MM.1S (cell line): ENCODE measurements around the gene C1QL4.

Source experiments
- DNase-seq: peaks from one replicate; pipeline ENCODE4 v3.0.0-alpha.2; 2015
- H2AFZ ChIP-seq: fragments of 300-600 bp; sonication (generic); 2 replicates; pipeline ENCODE4 v1.6.0; 2016; ENCODE audit warnings: antibody characterized with exemption, low read length
- H3F3A ChIP-seq: fragments of 300-600 bp; sonication (generic); 2 replicates; pipeline ENCODE4 v1.6.1; 2016; ENCODE audit warnings: mild to moderate bottlenecking, antibody characterized with exemption, low read length, moderate library complexity, mixed read lengths; ENCODE audit not compliant: insufficient read depth
- H3K27ac ChIP-seq: fragments of 300-600 bp; sonication (generic); 2 replicates; pipeline ENCODE4 v1.5.1; 2016; ENCODE audit warnings: mild to moderate bottlenecking, low read length
- H3K27me3 ChIP-seq: fragments of 300-600 bp; sonication (generic); replicated peaks from 2 replicates; pipeline ENCODE4 v1.6.0; 2016; ENCODE audit warnings: low read length; ENCODE audit not compliant: insufficient read depth
- H3K36me3 ChIP-seq: fragments of 300-600 bp; sonication (generic); replicated peaks from 2 replicates; pipeline ENCODE4 v1.6.1; 2016; ENCODE audit warnings: mild to moderate bottlenecking, low read length, mixed read lengths; ENCODE audit not compliant: insufficient read depth
- H3K4me1 ChIP-seq: fragments of 300-600 bp; sonication (generic); 2 replicates; pipeline ENCODE4 v1.6.1; 2016; ENCODE audit warnings: low read length, mixed read lengths
- H3K4me2 ChIP-seq: fragments of 300-600 bp; sonication (generic); 2 replicates; pipeline ENCODE4 v1.6.0; 2016; ENCODE audit warnings: low read depth, low read length
- H3K4me3 ChIP-seq: fragments of 300-600 bp; sonication (generic); 2 replicates; pipeline ENCODE4 v1.5.1; 2016; ENCODE audit warnings: low read length, mixed read lengths
- H3K79me2 ChIP-seq: fragments of 300-600 bp; sonication (generic); 2 replicates; pipeline ENCODE4 v1.6.1; 2016; ENCODE audit warnings: mixed run types, low read length, mixed read lengths
- H3K9ac ChIP-seq: fragments of 300-600 bp; sonication (generic); 2 replicates; pipeline ENCODE4 v1.6.1; 2016; ENCODE audit warnings: low read length, mixed read lengths
- H3K9me2 ChIP-seq: fragments of 300-600 bp; sonication (generic); replicated peaks from 2 replicates; pipeline ENCODE4 v1.6.1; 2016; ENCODE audit warnings: mild to moderate bottlenecking, low read length, mixed read lengths; ENCODE audit not compliant: insufficient read depth
- H3K9me3 ChIP-seq: fragments of 300-600 bp; sonication (generic); replicated peaks from 2 replicates; pipeline ENCODE4 v1.6.1; 2016; ENCODE audit warnings: mild to moderate bottlenecking, low read length, mixed read lengths; ENCODE audit not compliant: insufficient read depth
- H4K20me1 ChIP-seq: fragments of 300-600 bp; sonication (generic); 2 replicates; pipeline ENCODE4 v1.6.1; 2016; ENCODE audit warnings: mild to moderate bottlenecking, low read length, moderate library complexity, mixed read lengths; ENCODE audit not compliant: insufficient read depth
- CTCF ChIP-seq: fragments of 300-600 bp; sonication (generic); IDR thresholded peaks from 2 replicates; pipeline ENCODE4 v1.5.1; 2016; ENCODE audit warnings: antibody characterized with exemption, low read length, mixed read lengths
- EZH2 ChIP-seq: fragments of 300-600 bp; sonication (generic); optimal IDR thresholded peaks from 2 replicates; pipeline ENCODE3; 2017; ENCODE audit warnings: low read depth, mild to moderate bottlenecking, antibody characterized with exemption, low read length, mixed read lengths
- EZH2phosphoT487 ChIP-seq: fragments of 300-600 bp; sonication (generic); IDR thresholded peaks from 2 replicates; pipeline ENCODE4 v1.6.1; 2018; ENCODE audit warnings: antibody characterized with exemption, low read length

C1QL4 gene

GRCh38 chr12:49342914-49343731 is 6.1 kb upstream of the C1QL4 start:
- no peak for DNase-seq
- H3F3A ChIP-seq = no peaks in the 10 kb centered on the region
- H3K79me2 ChIP-seq = no peaks in the 10 kb centered on the region
- no peak overlapping the region for H3K27ac ChIP-seq
- H3K9me2 ChIP-seq = no peaks in the 10 kb centered on the region
- H3K27me3 ChIP-seq = peaks cover 90% of the 10 kb centered on the region
- H3K36me3 ChIP-seq = no peaks in the 10 kb centered on the region
- peak overlapping the region; percentile 58 for H3K4me3 ChIP-seq
- H3K4me2 ChIP-seq = peak overlapping the region; percentile 99
- peaks cover 20% of the 10 kb centered on the region; the same call in 1 of the 2 replicates for H3K4me1 ChIP-seq
- H4K20me1 ChIP-seq = no peaks in the 10 kb centered on the region
- TF ChIP-seq EZH2phosphoT487 = no peak
- TF ChIP-seq CTCF = no peak
- no peak for TF ChIP-seq EZH2
- H3K9me3 ChIP-seq = no peaks in the 10 kb centered on the region
- H3K9ac ChIP-seq = no peak overlapping the region; the same call in 1 of the 2 replicates
- peak overlapping the region; percentile 66 for H2AFZ ChIP-seq

GRCh38 chr12:49342066-49342913 is 5.3 kb upstream of the C1QL4 start:
- peak overlapping the region; percentile 58 for H3K4me3 ChIP-seq
- H3K27me3 ChIP-seq = peaks cover 90% of the 10 kb centered on the region
- H3K4me1 ChIP-seq = peaks cover 15% of the 10 kb centered on the region; the same call in 1 of the 2 replicates

GRCh38 chr12:49341777-49342065 is 4.7 kb upstream of the C1QL4 start:
- H4K20me1 ChIP-seq = no peaks in the 10 kb centered on the region

More at GRCh38 chr12:49342066-49342913, 5.3 kb upstream of the C1QL4 start:
- no peak overlapping the region for H3K27ac ChIP-seq
- no peaks in the 10 kb centered on the region for H3F3A ChIP-seq
- no peaks in the 10 kb centered on the region for H3K9me3 ChIP-seq
- no peak overlapping the region; the same call in 1 of the 2 replicates for H3K9ac ChIP-seq
- H3K36me3 ChIP-seq = no peaks in the 10 kb centered on the region
- H3K9me2 ChIP-seq = no peaks in the 10 kb centered on the region
- peak overlapping the region; percentile 66 for H2AFZ ChIP-seq
- TF ChIP-seq EZH2 = no peak
- no peak for TF ChIP-seq EZH2phosphoT487
- peak; percentile 89 for TF ChIP-seq CTCF
- no peaks in the 10 kb centered on the region for H3K79me2 ChIP-seq
- no peaks in the 10 kb centered on the region for H4K20me1 ChIP-seq
- H3K4me2 ChIP-seq = peak overlapping the region; percentile 99
- peak; percentile 88 for DNase-seq

More at GRCh38 chr12:49341777-49342065, 4.7 kb upstream of the C1QL4 start:
- no peak overlapping the region for H3K27ac ChIP-seq
- H3K4me2 ChIP-seq = peak overlapping the region; percentile 99; the same call in 1 of the 2 replicates
- no peak for TF ChIP-seq CTCF
- no peak for TF ChIP-seq EZH2
- no peak for TF ChIP-seq EZH2phosphoT487
- peaks cover 84% of the 10 kb centered on the region for H3K27me3 ChIP-seq
- H3K9me2 ChIP-seq = no peaks in the 10 kb centered on the region
- DNase-seq = no peak
- H3K9me3 ChIP-seq = no peaks in the 10 kb centered on the region
- H3F3A ChIP-seq = no peaks in the 10 kb centered on the region
- H3K4me3 ChIP-seq = peak overlapping the region; percentile 58
- H2AFZ ChIP-seq = no peak overlapping the region
- H3K36me3 ChIP-seq = no peaks in the 10 kb centered on the region
- no peak overlapping the region; the same call in 1 of the 2 replicates for H3K9ac ChIP-seq
- no peaks in the 10 kb centered on the region for H3K79me2 ChIP-seq
- peaks cover 9% of the 10 kb centered on the region; the same call in 1 of the 2 replicates for H3K4me1 ChIP-seq
